Ishikawa (cell line): ENCODE results near the gene PXDN.

ENCODE experiments used
- CEBPB ChIP-seq: IDR thresholded peaks from 2 replicates; pipeline ENCODE4 v1.6.1; 2012
- CREB1 ChIP-seq: IDR thresholded peaks from 2 replicates; pipeline ENCODE4 v1.6.1; 2012; ENCODE audit warnings: low read depth
- EGR1 ChIP-seq: IDR thresholded peaks from 2 replicates; pipeline ENCODE4 v1.6.1; 2012
- EP300 ChIP-seq: IDR thresholded peaks from 2 replicates; pipeline ENCODE4 v1.6.1; 2012; ENCODE audit warnings: borderline replicate concordance
- FOXM1 ChIP-seq: IDR thresholded peaks from 2 replicates; pipeline ENCODE4 v1.6.1; 2012; ENCODE audit warnings: low read depth, borderline replicate concordance
- NFIC ChIP-seq: IDR thresholded peaks from 2 replicates; pipeline ENCODE4 v1.6.1; 2012
- RAD21 ChIP-seq: IDR thresholded peaks from 2 replicates; pipeline ENCODE4 v1.6.1; 2012; ENCODE audit warnings: low read depth
- TAF1 ChIP-seq: IDR thresholded peaks from 2 replicates; pipeline ENCODE4 v1.6.1; 2012; ENCODE audit warnings: low read depth, mild to moderate bottlenecking
- TCF12 ChIP-seq: IDR thresholded peaks from 2 replicates; pipeline ENCODE4 v1.6.1; 2012; ENCODE audit warnings: low read depth
- TEAD4 ChIP-seq: IDR thresholded peaks from 2 replicates; pipeline ENCODE4 v1.6.1; 2012
- YY1 ChIP-seq: IDR thresholded peaks from 2 replicates; pipeline ENCODE4 v1.6.1; 2012; ENCODE audit warnings: low read depth
- ZBTB7A ChIP-seq: IDR thresholded peaks from 2 replicates; pipeline ENCODE4 v1.6.1; 2012; ENCODE audit warnings: low read depth
- TF ChIP-seq, protein P1 (sequence below): IDR thresholded peaks from 2 replicates; pipeline ENCODE4 v1.6.1; 2012
- TF ChIP-seq, protein P2 (sequence below): IDR thresholded peaks from 2 replicates; pipeline ENCODE4 v1.6.1; 2012
- TF ChIP-seq, protein P3 (sequence below): IDR thresholded peaks from 2 replicates; pipeline ENCODE4 v1.6.1; 2012; ENCODE audit warnings: low read depth, mild to moderate bottlenecking

PXDN gene

DNA sequence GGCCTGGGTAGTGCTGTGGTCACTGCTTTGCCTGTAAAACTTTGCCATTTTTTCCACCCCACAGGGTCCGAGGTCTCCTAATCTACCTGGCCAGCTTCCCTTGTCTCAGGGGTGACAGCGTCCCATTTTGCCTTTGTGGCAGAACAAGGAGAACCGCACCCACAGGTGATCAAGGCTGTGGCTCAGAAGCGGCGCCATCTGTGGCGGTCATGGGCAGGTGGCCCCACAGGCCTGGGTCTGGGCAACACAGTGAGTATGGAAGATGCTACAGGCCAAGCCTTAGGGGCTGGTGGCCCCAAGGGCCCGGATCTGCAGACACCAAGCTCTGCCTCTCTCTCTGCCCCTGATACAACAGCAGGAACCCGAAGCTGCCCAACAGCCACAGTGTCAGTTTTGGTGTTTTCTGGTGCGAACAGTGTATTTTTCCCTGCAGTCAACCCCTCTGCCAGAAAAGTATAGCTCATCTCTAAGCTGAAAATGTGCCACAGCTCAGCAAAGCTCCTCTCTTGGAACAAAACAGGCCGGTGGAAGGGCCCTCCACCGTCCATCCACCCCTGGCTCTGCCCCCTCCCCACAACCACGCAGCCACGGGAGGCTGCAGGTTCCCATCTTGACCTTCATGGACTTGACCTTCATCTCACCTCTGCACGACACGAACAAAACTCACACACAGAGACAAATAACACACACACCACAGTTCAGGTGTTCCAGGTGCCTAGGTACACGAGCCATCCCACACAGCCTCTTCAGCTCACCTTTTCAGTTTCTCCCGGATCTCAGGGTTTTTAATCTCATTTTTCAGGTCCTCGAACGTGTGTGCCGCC, 96.7 kb downstream of the PXDN start:
- no peak for TF ChIP-seq TEAD4
- TF ChIP-seq CEBPB, result no peak
- no peak for TF ChIP-seq CREB1
- TF ChIP-seq, protein P1, sequence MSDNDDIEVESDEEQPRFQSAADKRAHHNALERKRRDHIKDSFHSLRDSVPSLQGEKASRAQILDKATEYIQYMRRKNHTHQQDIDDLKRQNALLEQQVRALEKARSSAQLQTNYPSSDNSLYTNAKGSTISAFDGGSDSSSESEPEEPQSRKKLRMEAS, result no peak
- TF ChIP-seq, protein P2, sequence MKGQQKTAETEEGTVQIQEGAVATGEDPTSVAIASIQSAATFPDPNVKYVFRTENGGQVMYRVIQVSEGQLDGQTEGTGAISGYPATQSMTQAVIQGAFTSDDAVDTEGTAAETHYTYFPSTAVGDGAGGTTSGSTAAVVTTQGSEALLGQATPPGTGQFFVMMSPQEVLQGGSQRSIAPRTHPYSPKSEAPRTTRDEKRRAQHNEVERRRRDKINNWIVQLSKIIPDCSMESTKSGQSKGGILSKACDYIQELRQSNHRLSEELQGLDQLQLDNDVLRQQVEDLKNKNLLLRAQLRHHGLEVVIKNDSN, result no peak
- TF ChIP-seq RAD21, result no peak
- no peak for TF ChIP-seq TCF12
- no peak for TF ChIP-seq TAF1
- TF ChIP-seq, protein P3, sequence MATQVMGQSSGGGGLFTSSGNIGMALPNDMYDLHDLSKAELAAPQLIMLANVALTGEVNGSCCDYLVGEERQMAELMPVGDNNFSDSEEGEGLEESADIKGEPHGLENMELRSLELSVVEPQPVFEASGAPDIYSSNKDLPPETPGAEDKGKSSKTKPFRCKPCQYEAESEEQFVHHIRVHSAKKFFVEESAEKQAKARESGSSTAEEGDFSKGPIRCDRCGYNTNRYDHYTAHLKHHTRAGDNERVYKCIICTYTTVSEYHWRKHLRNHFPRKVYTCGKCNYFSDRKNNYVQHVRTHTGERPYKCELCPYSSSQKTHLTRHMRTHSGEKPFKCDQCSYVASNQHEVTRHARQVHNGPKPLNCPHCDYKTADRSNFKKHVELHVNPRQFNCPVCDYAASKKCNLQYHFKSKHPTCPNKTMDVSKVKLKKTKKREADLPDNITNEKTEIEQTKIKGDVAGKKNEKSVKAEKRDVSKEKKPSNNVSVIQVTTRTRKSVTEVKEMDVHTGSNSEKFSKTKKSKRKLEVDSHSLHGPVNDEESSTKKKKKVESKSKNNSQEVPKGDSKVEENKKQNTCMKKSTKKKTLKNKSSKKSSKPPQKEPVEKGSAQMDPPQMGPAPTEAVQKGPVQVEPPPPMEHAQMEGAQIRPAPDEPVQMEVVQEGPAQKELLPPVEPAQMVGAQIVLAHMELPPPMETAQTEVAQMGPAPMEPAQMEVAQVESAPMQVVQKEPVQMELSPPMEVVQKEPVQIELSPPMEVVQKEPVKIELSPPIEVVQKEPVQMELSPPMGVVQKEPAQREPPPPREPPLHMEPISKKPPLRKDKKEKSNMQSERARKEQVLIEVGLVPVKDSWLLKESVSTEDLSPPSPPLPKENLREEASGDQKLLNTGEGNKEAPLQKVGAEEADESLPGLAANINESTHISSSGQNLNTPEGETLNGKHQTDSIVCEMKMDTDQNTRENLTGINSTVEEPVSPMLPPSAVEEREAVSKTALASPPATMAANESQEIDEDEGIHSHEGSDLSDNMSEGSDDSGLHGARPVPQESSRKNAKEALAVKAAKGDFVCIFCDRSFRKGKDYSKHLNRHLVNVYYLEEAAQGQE, result no peak
- no peak for TF ChIP-seq ZBTB7A

DNA sequence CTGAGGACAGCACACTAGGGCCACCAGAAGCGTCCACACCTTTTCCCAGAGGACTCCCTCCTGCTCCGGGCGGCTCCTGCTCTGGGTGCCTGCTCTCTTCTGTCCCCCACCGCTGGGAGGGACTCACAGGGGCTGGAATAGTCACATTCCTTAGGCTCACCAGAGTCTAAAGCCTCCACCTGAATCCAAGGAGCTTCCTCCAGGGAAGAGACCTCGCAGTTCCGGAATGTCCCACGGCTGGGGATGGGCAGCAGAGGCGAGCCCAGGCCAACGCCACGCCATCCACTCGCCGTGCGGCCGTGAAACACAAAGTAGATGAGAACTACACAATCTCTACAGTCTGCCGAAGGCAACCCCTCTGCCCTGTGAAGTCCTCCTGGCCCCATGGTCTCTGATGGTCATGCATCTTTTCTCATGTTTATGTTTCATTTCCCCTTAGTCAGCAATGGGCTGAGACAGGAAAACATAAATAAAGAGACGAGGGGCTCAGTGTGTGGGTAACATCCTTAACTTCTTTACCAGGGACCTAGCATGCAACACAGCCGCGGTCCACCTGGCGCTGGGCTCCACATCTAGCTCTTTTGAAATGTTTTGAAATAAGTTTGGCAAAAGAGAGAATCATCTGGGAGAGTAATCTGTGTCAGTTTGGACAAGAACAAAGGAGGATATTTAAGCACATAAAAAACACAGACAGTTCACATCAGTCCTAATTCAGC, 98.4 kb downstream of the PXDN start:
- TF ChIP-seq NFIC, result peak; percentile 79
- no peak for TF ChIP-seq CEBPB
- peak; percentile 90 for TF ChIP-seq FOXM1
- 0 out of 2 replicates have a peak, but pooled peaks have one; percentile 59 for TF ChIP-seq TAF1
- TF ChIP-seq, protein P1, result peak; percentile 85
- TF ChIP-seq EP300, result peak; percentile 94
- TF ChIP-seq TCF12, result peak; percentile 96
- TF ChIP-seq TEAD4, result peak; percentile 90
- peak; percentile 16 for TF ChIP-seq RAD21
- peak; percentile 57; the same call in 1 of the 2 replicates for TF ChIP-seq YY1
- TF ChIP-seq, protein P2, result no peak
- TF ChIP-seq ZBTB7A, result peak; percentile 71
- no peak for TF ChIP-seq CREB1

DNA sequence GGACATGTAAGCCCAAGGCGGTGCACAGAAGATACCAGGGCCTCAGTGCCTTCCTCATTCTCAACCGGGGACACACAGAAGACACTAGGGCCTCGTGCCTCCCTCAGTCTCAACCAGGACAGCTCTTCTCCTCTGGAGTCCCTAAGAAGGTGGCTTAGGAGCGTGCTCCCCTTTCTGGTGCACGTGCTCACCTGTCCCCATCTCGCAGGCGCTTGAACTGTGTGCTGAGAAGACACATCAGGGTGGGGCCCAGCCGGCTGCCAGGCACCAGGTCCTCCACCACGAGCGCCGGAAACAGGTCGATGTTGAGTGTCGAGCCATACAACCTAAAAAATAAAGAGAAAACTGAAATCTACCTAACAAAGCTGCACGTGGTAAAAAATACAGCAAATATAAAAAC, 99.9 kb downstream of the PXDN start:
- TF ChIP-seq, protein P3, result no peak
- no peak for TF ChIP-seq TEAD4
- no peak for TF ChIP-seq YY1
- no peak for TF ChIP-seq TAF1
- TF ChIP-seq ZBTB7A, result no peak
- TF ChIP-seq TCF12, result no peak
- TF ChIP-seq CREB1, result no peak
- TF ChIP-seq EGR1, result no peak

DNA sequence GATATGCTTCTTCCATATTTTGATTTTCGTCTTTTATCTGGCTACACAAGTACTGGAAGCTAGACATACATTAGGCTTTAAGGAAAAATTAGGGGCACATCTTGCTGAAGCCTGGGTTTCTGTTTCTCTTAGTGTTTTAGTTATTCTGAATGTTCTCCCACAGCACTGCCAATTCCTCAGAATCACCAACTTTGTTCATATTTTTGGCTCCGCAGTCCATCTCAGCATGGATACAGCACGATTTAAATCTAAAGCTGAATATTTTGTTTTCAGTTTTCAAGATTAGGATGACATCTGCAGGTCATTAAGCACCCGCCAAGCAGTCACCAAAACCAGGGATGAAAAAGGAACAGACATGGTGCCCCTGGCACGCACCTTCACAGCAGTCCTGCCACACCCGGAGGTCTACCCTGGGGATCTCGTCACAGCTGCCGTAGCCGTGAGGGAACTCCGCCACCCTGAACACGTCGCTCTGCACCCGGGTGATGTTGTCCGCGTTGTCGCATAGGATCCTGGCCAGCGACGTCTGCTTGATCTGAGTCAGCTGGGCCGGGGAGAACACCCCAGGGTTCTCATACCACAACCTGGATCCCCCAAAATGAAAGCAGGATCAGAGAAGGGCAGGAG, 101.2 kb downstream of the PXDN start:
- TF ChIP-seq ZBTB7A (no peak), NFIC (no peak), EGR1 (no peak), EP300 (no peak), TAF1 (no peak), CREB1 (no peak), TCF12 (no peak), RAD21 (no peak), FOXM1 (no peak), TEAD4 (no peak), CEBPB (no peak)
- TF ChIP-seq, protein P3, result no peak
- TF ChIP-seq, protein P2, result no peak
- TF ChIP-seq, protein P1, result no peak
